Measurements from ENCODE around the gene COL18A1. TPM values are rescaled to one million over a fixed set of nuclear protein-coding genes. Genes with fewer than 3 reads are reported as not detected.
"Not testable (repeated sequence)": the region's sequence is repeated elsewhere in the genome, so short reads cannot be mapped to it uniquely, and the experiment has no call there.

The COL18A1 gene
- total RNA-seq, 1 donor from 2014 or later, result 52.6 TPM

- no peak overlapping the region for H3K27ac ChIP-seq
- H3K79me2 ChIP-seq (ENCODE audit: low read depth), result peaks cover 80% of the 10 kb centered on the region
- H3K9me3 Mint-ChIP-seq, result no peaks in the 10 kb centered on the region
- no peak overlapping the region for H3K9ac ChIP-seq
- DNase-seq (ENCODE audit: low spot score), result no peak
- no peaks in the 10 kb centered on the region for H3K36me3 ChIP-seq
- no peak overlapping the region for H3K4me3 Mint-ChIP-seq
- TF ChIP-seq EZH2 (IDR thresholded peaks at IDR 0.05) (no peak), CTCF (IDR thresholded peaks at IDR 0.05) (no peak), EZH2phosphoT487 (IDR thresholded peaks at IDR 0.05) (no peak)
- peaks cover 80% of the 10 kb centered on the region for H4K20me1 ChIP-seq (ENCODE audit: low read depth)
- no peaks in the 10 kb centered on the region for H3K9me3 ChIP-seq (ENCODE audit: low read depth)
- H3K4me1 ChIP-seq, result peaks cover 11% of the 10 kb centered on the region
- no peak overlapping the region for H3K4me2 ChIP-seq
- no peaks in the 10 kb centered on the region for H3K36me3 Mint-ChIP-seq
- no peaks in the 10 kb centered on the region for H3K27me3 ChIP-seq
- peaks cover 37% of the 10 kb centered on the region for H3K4me1 Mint-ChIP-seq
- H2AFZ ChIP-seq (replicated peaks), result no peak overlapping the region
- H3K4me3 ChIP-seq, result no peak overlapping the region
- H3K27me3 Mint-ChIP-seq (ENCODE audit: insufficient read depth, low read depth), result peaks cover 5% of the 10 kb centered on the region
- H3K27ac Mint-ChIP-seq, result no peak overlapping the region
- H3F3A ChIP-seq (ENCODE audit: low read depth), result peaks cover 11% of the 10 kb centered on the region
Observed at GRCh38 chr21:45435405-45435981, 30.5 kb downstream of the COL18A1 start.

GRCh38 chr21:45436351-45437065, 31.5 kb downstream of the COL18A1 start:
- Histone ChIP-seq H3K4me1 (peaks cover 2% of the 10 kb centered on the region), H3F3A (ENCODE audit: low read depth) (peaks cover 6% of the 10 kb centered on the region), H3K27ac (no peak overlapping the region), H3K79me2 (ENCODE audit: low read depth) (peaks cover 80% of the 10 kb centered on the region), H2AFZ (replicated peaks) (no peak overlapping the region), H3K4me2 (no peak overlapping the region), H4K20me1 (ENCODE audit: low read depth) (peaks cover 77% of the 10 kb centered on the region), H3K36me3 (no peaks in the 10 kb centered on the region), H3K9ac (no peak overlapping the region), H3K27me3 (no peaks in the 10 kb centered on the region), H3K9me3 (ENCODE audit: low read depth) (no peaks in the 10 kb centered on the region), H3K4me3 (no peak overlapping the region)
- DNase-seq (ENCODE audit: low spot score), result no peak
- H3K27ac Mint-ChIP-seq, result no peak overlapping the region
- TF ChIP-seq EZH2 (IDR thresholded peaks at IDR 0.05) (no peak), EZH2phosphoT487 (IDR thresholded peaks at IDR 0.05) (no peak)
- no peaks in the 10 kb centered on the region for H3K36me3 Mint-ChIP-seq
- no peaks in the 10 kb centered on the region for H3K9me3 Mint-ChIP-seq
- peaks cover 30% of the 10 kb centered on the region for H3K4me1 Mint-ChIP-seq
- no peak overlapping the region for H3K4me3 Mint-ChIP-seq
- H3K27me3 Mint-ChIP-seq (ENCODE audit: insufficient read depth, low read depth), result peaks cover 3% of the 10 kb centered on the region

DNA sequence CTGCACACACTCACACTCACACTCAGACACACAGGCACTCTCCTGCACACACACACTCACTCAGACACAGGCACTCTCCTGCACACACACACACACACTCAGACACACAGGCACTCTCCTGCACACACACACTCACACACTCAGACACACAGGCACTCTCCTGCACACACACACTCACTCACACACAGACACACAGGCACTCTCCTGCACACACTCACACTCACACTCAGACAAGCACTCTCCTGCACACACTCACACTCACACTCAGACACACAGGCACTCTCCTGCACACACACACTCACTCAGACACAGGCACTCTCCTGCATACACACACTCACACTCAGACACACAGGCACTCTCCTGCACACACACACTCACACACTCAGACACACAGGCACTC, 32.9 kb downstream of the COL18A1 start:
- H3K9me3 ChIP-seq (ENCODE audit: low read depth); H2AFZ ChIP-seq (replicated peaks); H3K27ac ChIP-seq; H3K4me2 ChIP-seq; H3K4me3 Mint-ChIP-seq; H3K27ac Mint-ChIP-seq; DNase-seq (ENCODE audit: low spot score); H3K36me3 Mint-ChIP-seq; H3K27me3 ChIP-seq; H3K36me3 ChIP-seq; H3K27me3 Mint-ChIP-seq (ENCODE audit: insufficient read depth, low read depth); H3K4me3 ChIP-seq; H3K9ac ChIP-seq; H3F3A ChIP-seq (ENCODE audit: low read depth); H3K9me3 Mint-ChIP-seq; H3K4me1 ChIP-seq: not testable (repeated sequence)
- peaks cover 19% of the 10 kb centered on the region for H3K4me1 Mint-ChIP-seq
- H3K79me2 ChIP-seq (ENCODE audit: low read depth), result peaks cover 76% of the 10 kb centered on the region
- H4K20me1 ChIP-seq (ENCODE audit: low read depth), result peaks cover 66% of the 10 kb centered on the region

DNA sequence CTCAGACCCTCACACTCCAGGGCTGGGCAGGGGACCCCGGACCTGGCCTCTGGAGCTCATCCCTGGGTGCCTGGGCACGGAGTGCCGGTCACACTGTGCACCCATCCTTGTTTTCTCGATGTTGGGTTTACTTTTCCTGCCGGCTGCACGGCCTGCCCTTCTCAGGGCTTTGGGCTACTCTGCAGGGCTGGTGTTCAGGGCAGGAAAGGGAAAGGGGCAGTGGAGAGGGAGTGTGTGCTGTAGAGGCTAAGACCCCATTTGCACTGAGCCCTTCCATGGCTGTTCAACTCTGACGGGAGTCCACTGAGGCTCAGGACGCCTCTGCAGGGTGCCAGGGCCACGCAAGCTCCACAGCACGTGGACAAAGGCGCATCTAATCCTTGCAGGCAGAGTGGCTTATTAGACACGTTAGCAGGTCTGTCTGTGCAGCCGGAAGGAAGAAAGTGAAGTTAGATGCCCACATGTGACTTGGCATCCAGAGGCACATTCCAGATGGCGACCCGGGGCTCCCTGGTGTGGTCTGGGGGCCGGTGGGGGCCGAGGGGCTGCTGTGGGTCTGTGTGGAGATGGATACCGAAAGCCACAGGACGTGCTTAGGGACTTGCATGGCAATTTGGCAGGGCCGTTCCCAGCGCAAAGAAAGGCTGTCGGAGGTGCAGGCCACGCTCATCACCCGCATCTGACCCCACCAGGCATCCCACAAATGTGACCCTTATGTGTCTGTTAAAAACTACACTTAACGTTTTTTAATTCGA, 33.6 kb downstream of the COL18A1 start:
- Mint-ChIP-seq H3K4me1 (peaks cover 12% of the 10 kb centered on the region), H3K27me3 (ENCODE audit: insufficient read depth, low read depth) (peaks cover 3% of the 10 kb centered on the region), H3K4me3 (no peak overlapping the region), H3K36me3 (no peaks in the 10 kb centered on the region), H3K9me3 (peaks cover under 1% of the 10 kb centered on the region), H3K27ac (no peak overlapping the region)
- Histone ChIP-seq H3K27me3 (no peaks in the 10 kb centered on the region), H3K4me2 (no peak overlapping the region), H3K36me3 (no peaks in the 10 kb centered on the region), H3K9ac (no peak overlapping the region), H3K79me2 (ENCODE audit: low read depth) (peaks cover 74% of the 10 kb centered on the region), H3K27ac (no peak overlapping the region), H3K9me3 (ENCODE audit: low read depth) (no peaks in the 10 kb centered on the region), H2AFZ (replicated peaks) (no peak overlapping the region), H4K20me1 (ENCODE audit: low read depth) (peaks cover 59% of the 10 kb centered on the region), H3K4me1 (no peaks in the 10 kb centered on the region), H3K4me3 (no peak overlapping the region), H3F3A (ENCODE audit: low read depth) (peaks cover 6% of the 10 kb centered on the region)
- TF ChIP-seq CTCF (IDR thresholded peaks at IDR 0.05), result no peak
- TF ChIP-seq EZH2phosphoT487 (IDR thresholded peaks at IDR 0.05), result no peak
- TF ChIP-seq EZH2 (IDR thresholded peaks at IDR 0.05), result no peak
- no peak for DNase-seq (ENCODE audit: low spot score)
